OCI-LY1 (cell line): ENCODE measurements around the gene FAM83F.

Experiments used
- H2AFZ ChIP-seq: fragments of 200-600 bp; sonication (generic), shearing (Covaris generic); 2 replicates; pipeline ENCODE4 v1.6.0; 2014; ENCODE audit warnings: antibody characterized with exemption, mild to moderate bottlenecking, low read length
- H3F3A ChIP-seq: fragments of 200-600 bp; sonication (generic), shearing (Covaris generic); 2 replicates; pipeline ENCODE4 v1.6.0; 2014; ENCODE audit warnings: mild to moderate bottlenecking, antibody characterized with exemption, low read length, moderate library complexity; ENCODE audit not compliant: insufficient read depth
- H3K27ac ChIP-seq: fragments of 200-600 bp; sonication (generic); 2 replicates; pipeline ENCODE4 v1.5.1; 2014; ENCODE audit warnings: low read length, mixed run types, mild to moderate bottlenecking, low read depth; ENCODE audit not compliant: poor library complexity, severe bottlenecking
- H3K27me3 ChIP-seq: fragments of 200-600 bp; sonication (generic); 2 replicates; pipeline ENCODE4 v1.6.0; 2014; ENCODE audit warnings: antibody characterized with exemption, mild to moderate bottlenecking, low read length, moderate library complexity; ENCODE audit not compliant: insufficient read depth
- H3K36me3 ChIP-seq: fragments of 200-600 bp; sonication (generic); 2 replicates; pipeline ENCODE4 v1.6.1; 2014; ENCODE audit warnings: mild to moderate bottlenecking, antibody characterized with exemption, low read length, moderate library complexity, mixed read lengths; ENCODE audit not compliant: insufficient read depth
- H3K4me1 ChIP-seq: fragments of 200-600 bp; sonication (generic); 2 replicates; pipeline ENCODE4 v1.5.1; 2014; ENCODE audit warnings: mild to moderate bottlenecking, low read length, moderate library complexity; ENCODE audit not compliant: insufficient read depth, severe bottlenecking
- H3K4me2 ChIP-seq: fragments of 200-600 bp; sonication (generic), shearing (Covaris generic); 2 replicates; pipeline ENCODE4 v1.6.1; 2014; ENCODE audit warnings: low read length
- H3K4me3 ChIP-seq: fragments of 200-600 bp; sonication (generic); 2 replicates; pipeline ENCODE4 v1.5.1; 2014; ENCODE audit warnings: low read length, low read depth, mild to moderate bottlenecking, mixed read lengths; ENCODE audit not compliant: poor library complexity, severe bottlenecking
- H3K79me2 ChIP-seq: fragments of 200-600 bp; shearing (Covaris generic); 2 replicates; pipeline ENCODE4 v1.6.1; 2016; ENCODE audit warnings: mixed run types, low read length, mixed read lengths; ENCODE audit not compliant: insufficient read depth
- H3K9ac ChIP-seq: fragments of 200-600 bp; sonication (generic), shearing (Covaris generic); 2 replicates; pipeline ENCODE4 v1.6.1; 2014; ENCODE audit warnings: mild to moderate bottlenecking, low read length, mixed read lengths
- H3K9me2 ChIP-seq: fragments of 200-600 bp; sonication (generic), shearing (Covaris generic); 2 replicates; pipeline ENCODE4 v1.6.1; 2014; ENCODE audit warnings: low read depth, mild to moderate bottlenecking, low read length, mixed read lengths
- H3K9me3 ChIP-seq: fragments of 200-600 bp; shearing (Covaris generic); 2 replicates; pipeline ENCODE4 v1.6.1; 2014; ENCODE audit warnings: low read length, mixed read lengths
- H4K20me1 ChIP-seq: fragments of 200-600 bp; sonication (generic), shearing (Covaris generic); 2 replicates; pipeline ENCODE4 v1.6.0; 2016; ENCODE audit warnings: mild to moderate bottlenecking, low read length; ENCODE audit not compliant: insufficient read depth
- CTCF ChIP-seq: fragments of 200-600 bp; sonication (generic), shearing (Covaris generic); IDR thresholded peaks from 2 replicates; pipeline ENCODE4 v1.5.1; 2017; ENCODE audit warnings: mild to moderate bottlenecking, antibody characterized with exemption, low read length, moderate library complexity, mixed read lengths
- EZH2 ChIP-seq: fragments of 200-600 bp; sonication (generic), shearing (Covaris generic); IDR thresholded peaks from 2 replicates; pipeline ENCODE4 v1.8.0; 2017; ENCODE audit warnings: borderline replicate concordance, mixed run types, mild to moderate bottlenecking, antibody characterized with exemption, low read length, moderate library complexity, mixed read lengths

FAM83F gene

DNA sequence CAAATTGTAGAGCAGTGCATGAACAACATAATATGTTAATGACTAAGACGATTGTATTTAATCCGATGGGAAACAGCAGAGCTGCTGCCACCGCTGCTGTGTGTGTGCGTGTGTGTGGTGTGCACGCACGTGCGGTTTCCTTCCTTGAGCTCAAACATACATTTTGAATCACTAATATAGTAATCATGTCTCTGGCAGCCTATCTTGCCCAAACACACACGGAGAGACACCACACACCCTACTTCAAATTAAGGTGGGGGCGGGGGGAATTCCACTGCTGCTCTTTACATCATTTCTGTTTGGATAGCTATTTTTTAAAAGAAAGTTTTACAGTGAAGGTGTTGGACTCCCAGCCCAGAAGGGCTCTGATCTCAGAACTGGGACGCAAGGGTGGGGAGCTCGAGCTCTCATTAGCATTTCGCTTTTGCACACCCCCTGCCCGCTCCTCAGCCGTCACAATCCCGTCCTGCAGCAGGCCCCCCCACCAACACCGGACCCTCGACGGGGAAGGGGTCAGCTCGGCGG lies 651 bp upstream of the FAM83F start:
- Histone ChIP-seq H3K9me2 (no peaks in the 10 kb centered on the region), H3K4me1 (no peaks in the 10 kb centered on the region), H2AFZ (no peak overlapping the region), H3K4me2 (no peak overlapping the region), H4K20me1 (no peaks in the 10 kb centered on the region), H3K4me3 (no peak overlapping the region), H3K9ac (no peak overlapping the region), H3K27me3 (no peaks in the 10 kb centered on the region; the same call in 1 of the 2 replicates), H3K9me3 (no peaks in the 10 kb centered on the region), H3K27ac (no peak overlapping the region), H3F3A (no peaks in the 10 kb centered on the region), H3K36me3 (no peaks in the 10 kb centered on the region), H3K79me2 (no peaks in the 10 kb centered on the region)
- no peak for TF ChIP-seq EZH2

DNA sequence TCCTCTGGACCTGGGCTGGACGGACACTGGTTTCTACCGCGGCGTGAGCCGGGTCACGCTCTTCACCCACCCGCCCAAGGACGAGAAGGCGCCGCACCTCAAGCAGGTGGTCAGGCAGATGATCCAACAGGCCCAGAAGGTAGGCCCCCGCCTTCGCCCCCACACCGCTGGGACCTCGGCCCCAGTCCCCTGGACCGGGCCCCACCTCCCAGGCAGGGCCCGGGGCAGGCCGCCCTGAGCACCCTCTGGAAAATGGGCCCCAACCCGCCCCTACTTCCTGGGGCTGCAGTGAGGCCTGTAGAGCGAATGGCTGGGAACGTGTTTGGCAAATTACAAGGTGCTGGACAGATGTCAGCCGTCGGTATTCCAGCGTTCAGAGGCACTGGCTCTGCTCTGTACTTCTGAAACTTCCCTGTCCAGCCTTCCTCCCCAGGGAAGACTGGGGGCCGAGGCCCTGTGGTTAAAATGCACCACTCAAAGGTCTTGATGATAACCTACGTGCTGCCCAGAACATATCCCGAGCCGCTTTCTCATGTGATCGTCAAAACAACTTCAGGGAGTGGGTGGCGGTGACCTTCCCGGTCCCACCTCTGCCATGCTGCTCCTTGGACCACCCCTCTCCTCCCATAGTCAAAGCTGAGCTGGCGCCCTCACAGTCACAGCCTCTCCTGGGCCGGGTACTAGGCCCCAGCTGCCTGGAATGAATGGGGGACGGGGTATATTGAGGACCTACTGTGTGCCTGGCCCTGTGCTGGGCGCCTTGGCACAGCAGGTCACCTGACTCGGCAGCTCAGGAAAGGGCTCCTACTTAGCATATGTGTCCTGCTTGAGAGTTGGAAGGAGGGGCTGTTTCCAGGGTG lies 869 bp downstream of the FAM83F start:
- Histone ChIP-seq H3F3A (no peaks in the 10 kb centered on the region), H3K36me3 (no peaks in the 10 kb centered on the region), H3K9ac (no peak overlapping the region), H3K9me3 (no peaks in the 10 kb centered on the region), H3K79me2 (no peaks in the 10 kb centered on the region), H3K27ac (no peak overlapping the region), H3K9me2 (no peaks in the 10 kb centered on the region), H3K4me2 (no peak overlapping the region), H3K27me3 (no peaks in the 10 kb centered on the region; the same call in 1 of the 2 replicates), H3K4me3 (no peak overlapping the region), H4K20me1 (no peaks in the 10 kb centered on the region), H2AFZ (no peak overlapping the region), H3K4me1 (no peaks in the 10 kb centered on the region)
- TF ChIP-seq EZH2 (no peak), CTCF (no peak)

- Histone ChIP-seq H3K9ac (no peak overlapping the region), H3K9me2 (no peaks in the 10 kb centered on the region), H3K79me2 (no peaks in the 10 kb centered on the region), H3K36me3 (no peaks in the 10 kb centered on the region), H4K20me1 (no peaks in the 10 kb centered on the region), H2AFZ (no peak overlapping the region), H3K4me1 (no peaks in the 10 kb centered on the region), H3K4me3 (no peak overlapping the region), H3F3A (no peaks in the 10 kb centered on the region), H3K27me3 (no peaks in the 10 kb centered on the region), H3K27ac (no peak overlapping the region), H3K4me2 (no peak overlapping the region), H3K9me3 (no peaks in the 10 kb centered on the region)
- TF ChIP-seq CTCF (no peak), EZH2 (no peak)
Observed at GRCh38 chr22:39996732-39997131, 2.0 kb downstream of the FAM83F start.
